OCI-LY7 (cell line): Measurements from ENCODE around the gene ATP2B1. TPM values are rescaled to one million over a fixed set of nuclear protein-coding genes. Genes with fewer than 3 reads are reported as not detected.
A peak's percentile ranks its signal among the peaks of the same experiment; 100 is the strongest.

Source experiments
- BruUV-seq: library from RNA; stranded (reverse); fragments of 400-500 nt; replicated peaks from 2 replicates; lab custom pipeline; 2021; lab: Mats Ljungman, UMichigan
- CTCF ChIA-PET: fragments of 300-600 bp; sonication (Branson Sonifier 250); formaldehyde crosslinking; loops from one replicate; lab custom pipeline; 2022; ENCODE audit warnings: antibody characterized with exemption; ENCODE audit not compliant: unreplicated experiment; lab: Charles Lee
- POLR2A ChIA-PET: fragments of 300-600 bp; sonication (Branson Sonifier 250); formaldehyde crosslinking; loops from one replicate; lab custom pipeline; 2022; ENCODE audit warnings: antibody characterized with exemption; lab: Charles Lee
- DNase-seq: peaks from one replicate; pipeline ENCODE4 v3.0.0-alpha.2; 2015; ENCODE audit warnings: low spot score
- H2AFZ ChIP-seq: fragments of 200-600 bp; sonication (generic), shearing (Covaris generic); 2 replicates; pipeline ENCODE4 v1.6.1; 2014; ENCODE audit warnings: mild to moderate bottlenecking, antibody characterized with exemption, low read length, moderate library complexity
- H3K27ac ChIP-seq: fragments of 200-600 bp; sonication (generic); 2 replicates; pipeline ENCODE4 v1.5.1; 2014; ENCODE audit warnings: mixed run types, low read depth, mild to moderate bottlenecking, moderate library complexity, low read length, inconsistent platforms; ENCODE audit not compliant: poor library complexity, severe bottlenecking
- H3K36me3 ChIP-seq: fragments of 200-600 bp; sonication (generic); 2 replicates; pipeline ENCODE4 v1.6.1; 2014; ENCODE audit warnings: mild to moderate bottlenecking, antibody characterized with exemption, low read length, moderate library complexity, mixed read lengths; ENCODE audit not compliant: insufficient read depth
- H3K4me1 ChIP-seq: fragments of 200-600 bp; sonication (generic); 2 replicates; pipeline ENCODE4 v1.5.1; 2014; ENCODE audit warnings: mild to moderate bottlenecking, low read length; ENCODE audit not compliant: insufficient read depth, poor library complexity, severe bottlenecking
- H3K4me2 ChIP-seq: fragments of 200-600 bp; sonication (generic); 2 replicates; pipeline ENCODE4 v1.6.1; 2014; ENCODE audit warnings: mild to moderate bottlenecking, low read length
- H3K4me3 ChIP-seq: fragments of 200-600 bp; sonication (generic); 2 replicates; pipeline ENCODE4 v1.5.1; 2014; ENCODE audit warnings: mild to moderate bottlenecking, low read depth, low read length; ENCODE audit not compliant: poor library complexity, severe bottlenecking
- H3K79me2 ChIP-seq: fragments of 200-600 bp; sonication (generic); 2 replicates; pipeline ENCODE4 v1.6.1; 2016; ENCODE audit warnings: low read depth, mild to moderate bottlenecking, low read length, moderate library complexity, mixed read lengths; ENCODE audit not compliant: insufficient read depth
- H3K9me2 ChIP-seq: fragments of 200-600 bp; sonication (generic); 2 replicates; pipeline ENCODE4 v1.6.1; 2016; ENCODE audit warnings: mild to moderate bottlenecking, low read length, mixed read lengths; ENCODE audit not compliant: insufficient read depth
- H3K9me3 ChIP-seq: fragments of 200-600 bp; sonication (generic); 2 replicates; pipeline ENCODE4 v1.6.1; 2014; ENCODE audit warnings: mild to moderate bottlenecking, mixed run types, low read length, mixed read lengths
- H4K20me1 ChIP-seq: fragments of 200-600 bp; sonication (generic); 2 replicates; pipeline ENCODE4 v1.6.1; 2014; ENCODE audit warnings: mild to moderate bottlenecking, antibody characterized with exemption, low read length, moderate library complexity, mixed read lengths; ENCODE audit not compliant: insufficient read depth
- EZH2phosphoT487 ChIP-seq: fragments of 200-600 bp; sonication (generic); IDR thresholded peaks from 2 replicates; pipeline ENCODE4 v1.6.1; 2018; ENCODE audit warnings: low read depth, borderline replicate concordance, mild to moderate bottlenecking, mixed run types, antibody characterized with exemption, low read length, moderate library complexity, mixed read lengths
- intact Hi-C: fragments of 100-400 bp; cut with micrococcal nuclease; formaldehyde crosslinking; loops from one replicate; pipeline ENCODE4 v1.10.0; 2022; ENCODE audit not compliant: unreplicated experiment
- total RNA-seq, 2 experiments: library from RNA; depleted of rRNA in 1 of 2; stranded (reverse); fragments of >200 nt in 1 of 2; shearing (Covaris generic) in 1 of 2; gene quantifications; 2 replicates each; pipeline ENCODE4 v1.2.3, GENCODE V29; 2014 to 2022
- TF ChIP-seq, protein P1 (sequence below): fragments of 200-600 bp; sonication (generic); conservative IDR thresholded peaks from 2 replicates; pipeline ENCODE4 v1.5.1; 2014; ENCODE audit warnings: mild to moderate bottlenecking, antibody characterized with exemption, low read length, moderate library complexity, mixed read lengths

The ATP2B1 gene
- total RNA-seq, 2 experiments from 2014 or later: 58.5 to 74.9 TPM

DNA sequence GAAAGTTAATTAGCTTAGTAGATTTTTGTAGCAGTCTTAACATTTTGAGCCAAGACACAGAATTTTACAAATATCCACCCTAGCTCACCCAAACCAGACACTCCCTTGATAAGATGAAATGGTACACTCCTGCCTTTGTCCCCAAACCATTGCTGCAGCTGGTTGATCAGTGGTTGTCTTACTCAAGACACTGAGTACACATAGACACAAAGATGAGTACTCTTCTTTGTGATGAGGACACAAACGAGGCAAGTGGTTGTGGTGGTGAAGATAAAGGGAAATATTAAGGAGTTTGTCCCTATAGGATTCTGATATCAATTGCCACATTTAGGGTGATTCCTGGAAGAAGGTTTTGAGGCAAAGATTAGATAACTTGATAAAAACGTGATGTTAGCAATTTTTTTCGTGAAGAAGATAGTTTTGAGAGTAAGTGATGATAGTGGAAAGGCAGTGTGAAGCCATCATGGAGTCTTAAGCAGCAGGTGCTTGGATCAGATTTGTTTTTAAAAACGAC lies 21.4 kb upstream of the ATP2B1 start:
- no peaks in the 10 kb centered on the region for H3K9me2 ChIP-seq
- no peak for DNase-seq
- ChIA-PET CTCF (no interaction called here), POLR2A (interaction anchor here (1.1 kb wide), 1 partner anchor 13 kb away, joined by 3 read pairs; no protein-coding TSS in a partner anchor)
- H3K4me1 ChIP-seq: no peaks in the 10 kb centered on the region
- H3K27ac ChIP-seq: no peak overlapping the region
- peaks cover 6% of the 10 kb centered on the region; the same call in 1 of the 2 replicates for H3K9me3 ChIP-seq
- H3K36me3 ChIP-seq: no peaks in the 10 kb centered on the region
- H4K20me1 ChIP-seq: no peaks in the 10 kb centered on the region
- TF ChIP-seq, protein P1, sequence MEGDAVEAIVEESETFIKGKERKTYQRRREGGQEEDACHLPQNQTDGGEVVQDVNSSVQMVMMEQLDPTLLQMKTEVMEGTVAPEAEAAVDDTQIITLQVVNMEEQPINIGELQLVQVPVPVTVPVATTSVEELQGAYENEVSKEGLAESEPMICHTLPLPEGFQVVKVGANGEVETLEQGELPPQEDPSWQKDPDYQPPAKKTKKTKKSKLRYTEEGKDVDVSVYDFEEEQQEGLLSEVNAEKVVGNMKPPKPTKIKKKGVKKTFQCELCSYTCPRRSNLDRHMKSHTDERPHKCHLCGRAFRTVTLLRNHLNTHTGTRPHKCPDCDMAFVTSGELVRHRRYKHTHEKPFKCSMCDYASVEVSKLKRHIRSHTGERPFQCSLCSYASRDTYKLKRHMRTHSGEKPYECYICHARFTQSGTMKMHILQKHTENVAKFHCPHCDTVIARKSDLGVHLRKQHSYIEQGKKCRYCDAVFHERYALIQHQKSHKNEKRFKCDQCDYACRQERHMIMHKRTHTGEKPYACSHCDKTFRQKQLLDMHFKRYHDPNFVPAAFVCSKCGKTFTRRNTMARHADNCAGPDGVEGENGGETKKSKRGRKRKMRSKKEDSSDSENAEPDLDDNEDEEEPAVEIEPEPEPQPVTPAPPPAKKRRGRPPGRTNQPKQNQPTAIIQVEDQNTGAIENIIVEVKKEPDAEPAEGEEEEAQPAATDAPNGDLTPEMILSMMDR: no peak
- no peak for TF ChIP-seq EZH2phosphoT487
- H2AFZ ChIP-seq: no peak overlapping the region
- no peaks in the 10 kb centered on the region for H3K79me2 ChIP-seq
- no TSS peak for BruUV-seq
- intact Hi-C loops: no loop called here
- H3K4me3 ChIP-seq: no peak overlapping the region
- H3K4me2 ChIP-seq: no peak overlapping the region

DNA sequence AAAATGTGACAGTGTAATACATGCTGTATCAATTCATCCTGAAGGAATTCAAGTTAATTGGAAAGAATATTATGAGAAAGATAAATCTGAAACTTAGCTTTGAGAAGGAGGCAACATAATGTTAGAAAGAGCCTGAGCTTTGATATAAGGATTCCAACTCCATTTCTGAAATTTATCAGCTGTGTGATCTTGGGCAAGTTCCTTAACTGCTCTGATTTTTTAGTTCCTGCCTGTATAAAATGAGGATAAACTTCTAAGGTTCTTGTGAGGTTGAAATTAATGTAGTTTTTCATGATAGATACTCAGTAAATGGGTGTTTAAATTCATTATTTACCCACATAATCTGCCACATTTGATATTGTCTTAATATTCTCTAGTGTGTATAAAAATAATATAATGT lies 14.6 kb upstream of the ATP2B1 start:
- Histone ChIP-seq H3K27ac (no peak overlapping the region), H3K4me2 (no peak overlapping the region), H3K79me2 (no peaks in the 10 kb centered on the region), H3K9me2 (no peaks in the 10 kb centered on the region; the same call in 1 of the 2 replicates), H2AFZ (no peak overlapping the region), H3K4me1 (peaks cover 13% of the 10 kb centered on the region), H3K4me3 (no peak overlapping the region), H4K20me1 (no peaks in the 10 kb centered on the region), H3K9me3 (0 out of 2 replicates have a peak, but pooled peaks cover 5% of the 10 kb centered on the region), H3K36me3 (no peaks in the 10 kb centered on the region)
- ChIA-PET POLR2A (interaction anchor here (0.9 to 1.0 kb wide), 2 partner anchors 9 to 45 kb away, joined by 3 read pairs; no protein-coding TSS in a partner anchor), CTCF (no interaction called here)
- no peak for DNase-seq
- BruUV-seq: no TSS peak
- intact Hi-C loops: no loop called here
- no peak for TF ChIP-seq EZH2phosphoT487

DNA sequence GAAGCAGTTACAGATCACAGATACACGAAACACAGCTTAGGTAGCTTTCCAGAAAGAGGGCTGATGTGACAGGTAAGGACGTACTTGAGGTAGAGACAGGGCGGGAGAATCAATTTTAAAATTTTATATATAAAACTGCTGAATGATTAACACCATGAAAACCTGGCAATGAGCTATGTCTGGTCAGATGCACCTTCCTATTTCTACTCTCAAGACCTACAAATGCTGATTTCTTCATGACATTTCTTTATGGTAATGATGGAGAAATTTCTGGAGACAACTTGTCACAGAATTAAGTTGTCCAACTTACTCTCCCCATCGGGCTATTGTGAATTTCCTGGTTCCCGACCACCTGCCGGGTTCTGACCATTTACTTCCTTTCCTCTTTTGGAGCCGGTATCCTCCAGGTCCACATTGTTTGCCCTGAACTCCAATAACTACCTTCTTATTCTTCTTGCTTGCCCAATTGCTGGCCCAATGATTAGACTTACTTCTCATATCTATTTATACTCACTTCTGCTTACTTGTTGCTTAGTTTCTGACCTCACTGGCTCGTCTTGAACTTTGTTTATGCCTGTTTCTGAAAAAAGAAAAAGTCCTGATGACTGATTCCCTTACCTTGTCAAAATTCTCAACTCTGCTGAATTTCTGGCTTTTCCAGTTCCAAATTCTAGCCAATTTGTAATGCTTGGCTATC lies 12.8 kb upstream of the ATP2B1 start:
- Histone ChIP-seq H3K27ac (no peak overlapping the region), H2AFZ (peak overlapping the region; percentile 95), H3K36me3 (no peaks in the 10 kb centered on the region), H3K4me2 (peak overlapping the region; percentile 67), H3K4me3 (peak overlapping the region; percentile 35), H3K4me1 (peaks cover 13% of the 10 kb centered on the region), H3K9me3 (peaks cover 8% of the 10 kb centered on the region), H4K20me1 (no peaks in the 10 kb centered on the region), H3K9me2 (no peaks in the 10 kb centered on the region; the same call in 1 of the 2 replicates), H3K79me2 (no peaks in the 10 kb centered on the region)
- ChIA-PET POLR2A (interaction anchor here (0.9 to 1.0 kb wide), 2 partner anchors 17 to 33 kb away, joined by 3 read pairs; no protein-coding TSS in a partner anchor), CTCF (no interaction called here)
- intact Hi-C loops: no loop called here
- TF ChIP-seq, protein P1: no peak
- TF ChIP-seq EZH2phosphoT487: no peak
- DNase-seq: peak; percentile 25
- BruUV-seq: no TSS peak
